ENCODE data around the gene VAV2. TPM values are rescaled to one million over a fixed set of nuclear protein-coding genes. Genes with fewer than 3 reads are reported as not detected.

The VAV2 gene
- total RNA-seq, 1 experiment from 2014 or later, result 9.7 TPM

DNA sequence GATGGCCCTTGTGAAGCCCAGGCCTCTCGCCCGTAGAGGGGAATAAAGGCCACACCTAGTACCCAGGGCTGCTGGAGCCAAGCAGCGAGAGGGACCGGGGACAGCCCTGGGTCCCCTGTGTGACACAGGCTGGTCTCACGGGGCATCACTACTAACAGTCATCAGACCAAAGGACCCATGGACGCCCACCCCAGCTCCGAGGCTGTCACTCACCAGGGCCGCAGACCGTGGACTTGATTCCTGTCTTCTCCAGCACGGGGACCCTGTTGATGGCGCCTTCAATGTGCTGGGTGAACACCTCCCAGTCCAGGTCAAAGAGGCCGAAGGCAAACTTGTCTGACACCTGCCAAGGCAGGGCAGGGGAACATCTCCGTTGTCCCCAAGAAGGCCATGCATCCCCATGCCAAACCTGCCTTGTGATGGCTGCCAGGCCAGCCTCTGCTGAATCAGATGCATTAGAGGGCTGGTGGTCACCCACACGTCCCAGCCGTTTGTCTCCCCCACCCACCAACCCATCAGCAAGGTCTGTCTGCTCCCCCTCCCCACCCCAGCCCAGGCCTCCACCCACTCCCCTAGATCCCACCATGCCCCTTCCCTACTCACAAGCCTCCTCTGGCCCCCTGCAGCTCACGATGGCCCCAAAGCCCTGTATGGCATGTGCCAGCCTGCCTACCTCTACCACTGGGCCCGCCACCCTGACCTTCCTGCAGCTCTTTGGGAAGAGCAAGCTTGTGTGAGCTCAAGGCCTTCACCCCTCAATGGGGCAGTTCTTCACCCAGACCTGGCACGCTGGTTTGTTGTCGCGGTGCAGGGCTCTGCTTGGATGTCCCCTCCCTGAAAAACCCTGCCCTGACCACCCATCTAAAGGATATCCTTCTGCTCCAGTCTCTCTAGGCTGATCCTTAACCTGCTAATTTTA is 274.8 kb downstream of the VAV2 start:
- H2AFZ ChIP-seq (ENCODE audit: low read length), result no peak overlapping the region
- ChIA-PET CTCF (no interaction called here), POLR2A (ENCODE audit: unreplicated experiment) (no interaction called here)
- no peaks in the 10 kb centered on the region for H3K79me2 ChIP-seq (ENCODE audit: low read length)
- H3K36me3 ChIP-seq (ENCODE audit: low read depth, low read length), result no peaks in the 10 kb centered on the region
- TF ChIP-seq EZH2 (IDR thresholded peaks at IDR 0.05; ENCODE audit: low read length, unreplicated experiment) (no peak), EZH2phosphoT487 (IDR thresholded peaks at IDR 0.05; ENCODE audit: borderline replicate concordance, low read length) (no peak)
- TF ChIP-seq, protein P1, sequence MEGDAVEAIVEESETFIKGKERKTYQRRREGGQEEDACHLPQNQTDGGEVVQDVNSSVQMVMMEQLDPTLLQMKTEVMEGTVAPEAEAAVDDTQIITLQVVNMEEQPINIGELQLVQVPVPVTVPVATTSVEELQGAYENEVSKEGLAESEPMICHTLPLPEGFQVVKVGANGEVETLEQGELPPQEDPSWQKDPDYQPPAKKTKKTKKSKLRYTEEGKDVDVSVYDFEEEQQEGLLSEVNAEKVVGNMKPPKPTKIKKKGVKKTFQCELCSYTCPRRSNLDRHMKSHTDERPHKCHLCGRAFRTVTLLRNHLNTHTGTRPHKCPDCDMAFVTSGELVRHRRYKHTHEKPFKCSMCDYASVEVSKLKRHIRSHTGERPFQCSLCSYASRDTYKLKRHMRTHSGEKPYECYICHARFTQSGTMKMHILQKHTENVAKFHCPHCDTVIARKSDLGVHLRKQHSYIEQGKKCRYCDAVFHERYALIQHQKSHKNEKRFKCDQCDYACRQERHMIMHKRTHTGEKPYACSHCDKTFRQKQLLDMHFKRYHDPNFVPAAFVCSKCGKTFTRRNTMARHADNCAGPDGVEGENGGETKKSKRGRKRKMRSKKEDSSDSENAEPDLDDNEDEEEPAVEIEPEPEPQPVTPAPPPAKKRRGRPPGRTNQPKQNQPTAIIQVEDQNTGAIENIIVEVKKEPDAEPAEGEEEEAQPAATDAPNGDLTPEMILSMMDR (conservative IDR thresholded peaks at IDR 0.05; ENCODE audit: low read depth, low read length), result no peak
- H4K20me1 ChIP-seq (ENCODE audit: low read length), result no peaks in the 10 kb centered on the region
- H3F3A ChIP-seq (ENCODE audit: low read length, unreplicated experiment), result no peaks in the 10 kb centered on the region
- no peak overlapping the region for H3K9ac ChIP-seq (ENCODE audit: low read length)
- H3K4me1 ChIP-seq (ENCODE audit: insufficient read depth, low read length), result no peaks in the 10 kb centered on the region
- no peak overlapping the region for H3K4me2 ChIP-seq (ENCODE audit: low read length)
- DNase-seq (no peak), ATAC-seq (no peak)
- intact Hi-C loops (cut with micrococcal nuclease), result no loop called here
- H3K9me2 ChIP-seq (replicated peaks; ENCODE audit: low read length), result no peaks in the 10 kb centered on the region
- H3K4me3 ChIP-seq (ENCODE audit: low read length), result no peak overlapping the region
- no peaks in the 10 kb centered on the region for H3K27me3 ChIP-seq (ENCODE audit: low read length)
- H3K9me3 ChIP-seq (ENCODE audit: low read length), result no peaks in the 10 kb centered on the region
- H3K27ac ChIP-seq (ENCODE audit: low read length), result no peak overlapping the region
- no TSS peak for BruUV-seq (replicated peaks)

DNA sequence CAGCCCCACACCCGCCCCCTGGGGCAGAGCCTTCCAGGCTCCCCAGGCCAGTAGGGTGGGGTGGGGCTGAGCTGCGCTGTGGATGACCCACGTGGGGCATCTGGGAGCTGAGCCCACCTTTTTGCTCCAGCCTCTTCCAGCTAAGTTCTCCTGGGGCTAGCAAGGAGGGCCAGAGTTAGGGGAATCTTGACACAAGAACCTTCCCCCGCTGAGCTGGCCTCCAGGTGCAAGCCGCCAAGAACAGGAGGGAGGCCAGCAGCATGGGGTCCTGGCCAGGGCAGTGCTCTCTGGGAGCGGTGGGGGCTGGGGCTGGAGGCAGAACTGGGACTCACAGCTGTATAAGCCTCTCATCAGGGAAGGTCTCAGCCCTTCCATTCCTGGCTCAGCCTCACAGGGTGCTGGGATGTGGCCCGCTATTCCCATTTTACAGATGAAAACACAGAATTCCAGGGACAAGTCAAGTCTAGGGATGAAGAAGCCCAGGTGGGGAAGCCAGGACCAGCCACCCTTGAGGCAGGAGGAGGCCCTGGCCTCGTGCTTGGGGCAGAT is 275.5 kb downstream of the VAV2 start:
- intact Hi-C loops (cut with micrococcal nuclease), result no loop called here
- ChIA-PET CTCF (no interaction called here), POLR2A (ENCODE audit: unreplicated experiment) (no interaction called here)
- Histone ChIP-seq H3F3A (ENCODE audit: low read length, unreplicated experiment) (no peaks in the 10 kb centered on the region), H3K79me2 (ENCODE audit: low read length) (no peaks in the 10 kb centered on the region), H3K27me3 (ENCODE audit: low read length) (no peaks in the 10 kb centered on the region), H3K4me3 (ENCODE audit: low read length) (no peak overlapping the region), H3K36me3 (ENCODE audit: low read depth, low read length) (no peaks in the 10 kb centered on the region), H3K27ac (ENCODE audit: low read length) (no peak overlapping the region), H3K9me3 (ENCODE audit: low read length) (no peaks in the 10 kb centered on the region), H3K4me2 (ENCODE audit: low read length) (no peak overlapping the region), H3K9ac (ENCODE audit: low read length) (no peak overlapping the region), H3K9me2 (replicated peaks; ENCODE audit: low read length) (no peaks in the 10 kb centered on the region), H2AFZ (ENCODE audit: low read length) (no peak overlapping the region), H3K4me1 (ENCODE audit: insufficient read depth, low read length) (no peaks in the 10 kb centered on the region), H4K20me1 (ENCODE audit: low read length) (no peaks in the 10 kb centered on the region)
- TF ChIP-seq EZH2 (IDR thresholded peaks at IDR 0.05; ENCODE audit: low read length, unreplicated experiment), result no peak
- TF ChIP-seq, protein P1 (conservative IDR thresholded peaks at IDR 0.05; ENCODE audit: low read depth, low read length), result no peak
- TF ChIP-seq EZH2phosphoT487 (IDR thresholded peaks at IDR 0.05; ENCODE audit: borderline replicate concordance, low read length), result no peak
- no TSS peak for BruUV-seq (replicated peaks)
- no peak for DNase-seq
- no peak for ATAC-seq
